ENCODE measurements around the gene SMC4. TPM values are rescaled to one million over a fixed set of nuclear protein-coding genes. Genes with fewer than 3 reads are reported as not detected.

The SMC4 gene
- total and polyA plus RNA-seq, 2 of the 8 experiments (the other 6 are each of a cell fraction or from before 2014, with no cell fraction given) = 26.6 to 118 TPM

DNA sequence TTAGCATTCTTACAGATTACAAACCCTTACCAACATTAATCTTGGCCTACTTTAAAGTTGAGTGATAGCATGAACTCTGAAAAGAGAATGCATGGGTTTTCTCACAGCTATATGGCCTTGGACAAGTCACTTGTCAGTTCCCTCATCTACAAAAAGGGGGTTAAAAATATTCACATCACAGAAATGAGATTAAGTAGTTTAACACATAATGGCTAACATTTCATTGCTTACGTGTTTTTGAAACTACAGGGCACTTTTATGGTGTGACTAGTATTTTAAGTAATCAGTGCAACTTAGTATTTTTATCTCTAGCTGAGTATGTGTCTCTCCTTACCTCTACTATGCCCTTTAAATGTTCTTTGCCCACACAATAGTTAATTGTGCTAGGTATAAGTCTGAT is 36.3 kb downstream of the SMC4 start (continued):
- TF ChIP-seq BACH1 (IDR thresholded peaks at IDR 0.05; ENCODE audit: low read length) (no peak), CBX5 (IDR thresholded peaks at IDR 0.05; ENCODE audit: low read depth, low read length) (no peak), SUZ12 (IDR thresholded peaks at IDR 0.05; ENCODE audit: low read length) (no peak), JUN (IDR thresholded peaks at IDR 0.05; ENCODE audit: low read depth, low read length) (no peak), NRF1 (IDR thresholded peaks at IDR 0.05; ENCODE audit: low read depth, low read length) (no peak), SP4 (IDR thresholded peaks at IDR 0.05; ENCODE audit: low read length) (no peak)
- TF ChIP-seq, protein P1, sequence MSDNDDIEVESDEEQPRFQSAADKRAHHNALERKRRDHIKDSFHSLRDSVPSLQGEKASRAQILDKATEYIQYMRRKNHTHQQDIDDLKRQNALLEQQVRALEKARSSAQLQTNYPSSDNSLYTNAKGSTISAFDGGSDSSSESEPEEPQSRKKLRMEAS (IDR thresholded peaks at IDR 0.05) = no peak
